ENCODE data around the gene SLC30A7.
"Not testable (repeated sequence)": the region's sequence is repeated elsewhere in the genome, so short reads cannot be mapped to it uniquely, and the experiment has no call there.

The SLC30A7 gene

DNA sequence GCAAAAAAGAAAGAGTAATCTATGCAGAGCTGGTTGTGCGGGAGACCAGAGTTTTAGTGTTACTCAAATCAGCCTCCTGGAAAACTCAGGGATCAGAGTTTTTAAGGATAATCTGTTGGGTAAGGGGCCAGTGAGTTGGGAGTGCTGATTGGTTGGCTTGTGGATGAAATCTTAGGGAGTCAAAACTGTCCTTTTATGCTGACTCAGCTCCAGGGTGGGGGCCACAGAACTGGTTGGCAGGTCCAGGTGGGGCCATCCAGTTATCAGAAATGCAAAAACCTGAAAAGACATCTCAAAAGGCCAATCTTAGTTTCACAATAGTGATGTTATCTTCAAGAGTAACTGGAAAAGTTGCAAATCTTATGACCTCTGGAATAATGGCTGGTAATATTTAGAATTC is 4.5 kb upstream of the SLC30A7 start:
- no peak for DNase-seq (ENCODE audit: low spot score)

DNA sequence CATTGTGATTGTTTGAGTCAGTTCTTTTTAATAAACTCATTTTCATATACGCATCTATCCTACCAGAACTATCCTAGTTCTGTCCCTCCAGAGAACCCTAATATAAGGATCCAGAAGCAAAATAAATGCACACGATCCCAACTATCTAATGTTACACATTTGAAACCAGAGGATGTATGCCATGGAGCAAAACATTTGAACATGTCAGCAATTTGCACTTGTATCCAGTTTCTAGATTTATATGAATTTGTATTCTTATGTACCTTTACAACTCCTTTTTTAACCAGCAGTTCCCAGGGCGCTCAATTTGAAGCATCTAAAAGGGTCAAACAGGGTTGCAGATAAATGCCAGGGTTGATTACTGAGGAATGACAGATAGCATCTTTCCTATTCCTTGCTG is 3.3 kb upstream of the SLC30A7 start:
- no peak for DNase-seq (ENCODE audit: low spot score)

DNA sequence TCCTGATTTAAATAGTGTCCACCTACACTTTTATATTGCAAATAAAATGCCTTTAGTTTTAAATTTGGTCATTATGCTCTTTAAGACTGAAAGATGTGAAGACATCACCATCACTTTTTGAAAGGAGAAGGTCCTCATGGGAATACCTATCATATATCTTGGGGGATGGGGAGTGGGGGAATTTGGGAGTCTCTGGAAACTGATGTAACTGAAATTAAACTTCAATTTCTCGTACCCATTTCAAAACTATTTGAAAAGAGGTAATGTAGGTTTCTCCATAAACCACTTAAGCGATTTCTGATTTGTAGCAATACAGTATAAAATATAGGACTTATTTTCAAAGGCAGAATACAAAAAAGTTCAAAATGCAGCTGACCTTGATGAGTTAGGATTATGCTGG is 2.2 kb upstream of the SLC30A7 start:
- DNase-seq (ENCODE audit: low spot score): no peak

DNA sequence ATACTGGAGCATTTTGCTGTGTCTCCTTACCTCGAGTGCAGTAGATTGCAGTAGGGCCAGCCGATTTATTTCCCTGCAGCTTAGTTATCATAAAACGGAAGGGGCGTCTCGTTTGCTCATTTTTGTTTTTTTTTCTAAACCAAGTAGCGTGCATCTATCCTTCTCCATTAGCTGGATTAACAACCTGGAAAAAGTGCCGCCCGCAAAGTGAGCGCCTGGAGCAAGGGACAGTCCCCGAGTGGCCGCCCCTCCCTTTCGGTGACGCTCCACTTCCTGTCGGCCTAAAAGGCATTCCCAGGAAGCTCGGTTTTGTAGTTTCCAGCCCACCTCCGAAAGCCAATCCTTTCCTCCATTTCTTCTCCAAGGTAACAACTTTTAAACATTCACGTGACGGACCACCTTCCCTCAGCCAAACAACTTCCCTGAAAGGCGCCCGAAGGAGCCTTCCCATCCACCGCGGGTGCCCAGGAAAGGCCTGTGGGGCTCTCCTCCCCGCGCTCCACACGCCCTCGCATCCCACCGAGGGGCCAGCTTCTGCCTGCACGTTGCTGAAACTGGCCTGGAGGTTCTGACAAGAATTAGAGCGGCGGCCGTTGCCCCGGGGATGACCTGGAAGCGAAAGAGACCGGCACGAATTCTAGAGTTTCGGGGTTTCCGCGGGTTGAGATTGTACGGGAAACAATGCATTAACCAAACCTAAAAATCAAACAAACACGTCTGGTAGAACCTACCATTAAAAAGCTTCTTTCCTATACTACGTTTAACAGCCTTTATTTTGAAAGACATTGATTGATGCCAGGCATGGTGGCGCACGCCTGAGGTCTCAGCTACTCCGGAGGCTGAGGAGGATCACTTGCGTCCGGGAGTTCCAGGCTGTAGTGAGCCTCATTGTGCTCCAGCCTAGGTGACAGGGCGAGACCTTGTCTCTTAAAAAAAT is 1.0 kb upstream of the SLC30A7 start, which contains the start of gene EXTL2:
Gene EXTL2 (minus strand): TSS at position 240 of the 937 bp plus-strand sequence. CDS start 6,085 bp downstream, outside the sequence.
- DNase-seq (ENCODE audit: low spot score): peak; percentile 93

DNA sequence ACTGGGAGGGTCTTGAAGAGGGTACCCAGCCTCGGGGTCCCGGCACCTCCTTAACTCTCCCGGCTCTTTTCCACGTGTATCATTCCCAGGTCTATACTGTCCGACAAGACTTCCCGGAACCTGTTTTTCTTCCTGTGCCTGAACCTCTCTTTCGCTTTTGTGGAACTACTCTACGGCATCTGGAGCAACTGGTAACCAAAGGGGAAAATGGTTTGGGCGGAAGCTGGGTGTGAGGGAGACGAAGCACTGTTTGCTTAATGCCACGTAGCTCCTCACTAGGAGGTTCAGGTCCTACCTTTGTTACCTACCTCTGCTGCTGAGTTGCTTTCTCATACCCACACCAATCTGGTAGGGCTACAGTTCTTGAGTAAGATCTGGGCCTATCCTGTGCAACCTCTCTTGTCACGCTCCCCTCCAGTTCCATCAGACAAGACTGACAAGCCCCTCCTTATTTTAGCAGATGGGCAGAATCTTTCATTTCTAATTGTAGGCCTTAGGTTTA is 642 bp downstream of the SLC30A7 start:
- peak; percentile 81 for DNase-seq (ENCODE audit: low spot score)

DNA sequence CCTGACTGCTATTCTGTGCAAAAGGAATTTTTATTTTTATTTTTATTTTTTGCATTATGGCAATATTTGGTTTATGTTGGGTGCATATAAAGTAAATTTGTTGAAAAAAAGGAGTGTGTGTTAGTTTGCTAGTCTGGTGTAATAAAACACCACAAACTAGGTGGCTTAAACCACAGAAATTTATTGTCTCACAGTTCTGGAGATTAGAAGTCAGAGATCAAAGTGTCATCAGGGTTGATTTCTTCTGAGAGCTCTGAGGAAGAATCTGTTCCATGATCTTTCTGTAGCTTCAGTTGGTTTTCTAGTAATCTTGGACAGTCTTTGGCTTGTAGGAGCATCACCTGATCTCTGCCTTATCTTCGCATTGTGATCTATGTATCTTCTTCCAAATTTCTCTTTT is 6.5 kb downstream of the SLC30A7 start:
- DNase-seq (ENCODE audit: low spot score): no peak

DNA sequence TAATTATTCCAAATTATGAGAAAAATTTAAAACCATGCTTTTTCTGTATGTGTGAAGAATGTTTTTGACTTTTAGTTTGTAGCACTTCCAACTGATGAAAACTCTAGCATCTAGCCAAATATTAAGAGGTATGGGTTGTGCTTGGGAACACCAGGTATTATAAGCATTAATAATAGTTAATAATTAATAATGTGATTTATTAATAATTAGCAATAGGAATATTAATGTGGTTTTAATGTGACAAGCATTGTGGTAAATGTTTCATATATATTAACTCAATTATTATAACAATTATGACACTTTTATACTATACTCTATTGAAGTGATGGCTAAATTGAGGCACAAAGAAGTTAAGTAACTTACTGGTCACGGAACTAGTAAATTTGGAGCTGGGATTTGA is 7.9 kb downstream of the SLC30A7 start:
- no peak for DNase-seq (ENCODE audit: low spot score)

DNA sequence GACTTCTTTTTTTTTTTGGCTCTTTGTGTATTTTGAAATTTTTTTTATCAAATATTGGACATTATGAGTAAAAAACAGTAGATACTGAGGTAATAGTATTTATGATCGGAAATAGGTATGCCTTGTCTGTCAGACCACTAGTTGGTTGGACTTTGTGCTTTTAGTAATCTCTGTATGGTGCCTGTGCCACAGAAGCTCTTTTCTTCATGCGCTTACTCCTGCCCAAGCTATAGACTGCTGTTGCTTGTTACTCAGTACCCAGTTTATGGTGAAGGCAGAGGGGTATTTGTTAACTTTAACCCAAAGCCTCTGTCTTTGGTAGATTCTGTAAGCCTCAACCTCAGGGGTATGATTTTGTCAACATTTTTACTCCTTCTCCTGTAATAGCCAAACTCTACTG is 8.6 kb downstream of the SLC30A7 start:
- no peak for DNase-seq (ENCODE audit: low spot score)

DNA sequence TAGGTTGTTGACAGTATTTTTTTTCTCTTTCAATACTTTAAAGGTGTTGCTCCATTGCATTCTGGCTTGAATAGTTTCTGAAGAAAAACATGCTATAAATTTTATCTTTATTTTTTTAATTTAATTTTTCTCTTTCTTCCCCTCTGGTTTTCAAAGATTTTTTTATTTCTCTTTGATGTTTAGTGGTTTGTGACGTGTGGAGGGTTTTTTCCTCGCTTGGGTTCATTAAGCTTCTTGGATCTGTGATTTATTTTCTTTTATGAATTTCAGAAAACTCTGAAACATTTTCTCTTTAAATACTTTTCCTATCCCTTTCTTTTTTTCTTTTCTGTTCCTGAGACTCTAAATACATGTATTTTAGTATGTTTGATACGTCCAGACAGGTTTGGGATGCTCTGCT is 9.3 kb downstream of the SLC30A7 start:
- no peak for DNase-seq (ENCODE audit: low spot score)

DNA sequence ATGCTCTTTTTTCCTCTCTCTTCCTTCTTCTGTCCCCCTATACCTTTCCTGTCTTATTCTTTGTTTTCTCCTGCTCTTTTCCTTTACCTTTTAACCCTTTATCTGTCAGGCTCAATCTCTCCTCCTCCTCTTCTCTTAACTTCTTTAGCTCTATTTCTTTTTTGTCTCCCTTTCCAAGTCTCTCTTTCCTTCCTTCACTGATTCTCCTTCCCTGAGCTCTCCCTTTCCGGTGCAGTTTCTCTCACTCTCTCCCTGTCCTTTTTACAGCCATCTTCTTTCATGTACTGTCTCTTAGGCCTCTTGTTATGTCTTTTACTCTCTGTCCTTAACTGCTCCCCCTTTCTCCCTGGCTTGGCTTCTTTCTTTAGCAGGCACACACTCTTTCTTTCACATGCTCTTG is 12.0 kb downstream of the SLC30A7 start:
- DNase-seq (ENCODE audit: low spot score): no peak

DNA sequence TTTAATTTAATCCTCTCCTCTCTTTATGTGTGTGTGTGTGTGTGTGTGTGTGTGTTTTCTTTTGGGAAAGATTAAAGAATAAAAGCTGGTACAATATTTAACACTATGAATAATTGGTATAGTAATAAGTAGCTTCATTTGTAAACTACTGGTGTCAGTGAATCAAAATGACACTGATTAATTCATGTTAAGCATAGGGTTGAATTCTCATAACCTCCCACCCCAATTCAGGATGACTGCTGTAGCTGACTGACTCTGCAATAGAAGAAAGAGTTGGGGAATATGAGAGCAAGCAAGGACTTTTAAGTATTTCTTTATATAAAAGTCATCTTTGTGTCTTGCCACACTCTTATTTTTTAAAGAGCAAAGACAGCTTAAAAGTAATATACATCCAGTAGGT is 13.1 kb downstream of the SLC30A7 start:
- DNase-seq (ENCODE audit: low spot score): no peak

DNA sequence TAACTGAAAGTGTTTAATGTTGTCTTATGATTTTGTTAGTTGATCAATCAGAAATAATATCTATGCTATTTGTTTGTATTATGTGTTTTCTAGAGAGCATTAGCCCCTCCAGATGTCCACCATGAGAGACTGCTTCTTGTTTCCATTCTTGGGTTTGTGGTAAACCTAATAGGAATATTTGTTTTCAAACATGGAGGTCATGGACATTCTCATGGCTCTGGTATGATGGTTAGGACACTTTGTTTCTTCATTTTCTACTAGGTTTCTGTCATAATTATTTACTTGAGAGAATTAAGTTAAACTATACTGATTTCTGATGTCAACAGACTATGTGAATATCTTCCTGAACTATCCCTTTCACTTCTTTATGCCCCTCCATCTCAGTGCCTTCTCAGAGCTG is 16.1 kb downstream of the SLC30A7 start:
- DNase-seq (ENCODE audit: low spot score): no peak

DNA sequence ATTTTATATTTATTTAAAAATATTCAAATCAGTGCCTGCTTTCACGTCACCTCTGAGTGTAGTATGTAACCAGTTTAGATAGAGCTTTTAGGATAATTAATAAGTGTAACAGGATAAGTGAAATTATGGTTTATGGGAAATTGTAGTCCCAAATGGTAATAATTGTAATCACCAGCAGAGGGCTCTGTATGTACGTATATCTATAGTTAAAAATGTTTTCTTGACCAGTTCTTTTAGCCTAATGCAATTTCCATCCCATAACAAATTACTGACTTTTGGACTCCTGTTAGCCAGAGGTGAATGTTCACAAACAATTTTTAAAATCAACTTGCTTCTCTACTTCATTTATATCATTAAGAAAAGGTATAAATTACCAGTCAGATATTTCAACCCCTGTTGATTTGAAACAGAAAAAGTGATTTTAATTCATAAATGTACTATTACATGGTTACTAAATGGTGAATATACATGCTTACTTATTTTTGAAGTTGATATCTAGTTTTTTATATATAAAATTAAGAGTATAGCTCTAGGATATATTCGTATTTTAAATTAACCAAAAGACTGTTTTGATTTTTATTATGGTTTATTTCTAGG is 25.3 kb downstream of the SLC30A7 start:
- DNase-seq (ENCODE audit: low spot score): peak; percentile 69

DNA sequence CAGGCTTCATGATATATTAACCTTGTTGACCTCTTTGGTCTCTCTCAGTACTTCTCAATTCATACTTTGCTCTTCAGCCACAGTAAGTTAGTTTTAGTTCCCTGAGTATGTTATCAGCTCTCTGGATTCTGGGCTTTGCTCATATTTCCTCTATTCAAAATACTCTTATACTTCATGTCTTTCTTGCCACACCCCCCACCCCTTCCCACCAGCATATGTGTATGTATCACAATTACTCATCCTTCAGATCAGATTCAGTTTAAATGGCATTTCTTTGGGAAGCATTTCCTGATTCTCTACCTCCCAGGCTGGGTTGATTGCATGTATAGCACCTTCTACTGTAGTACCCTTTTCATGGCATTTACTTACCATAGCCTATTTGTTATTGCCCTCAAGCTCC is 28.3 kb downstream of the SLC30A7 start:
- no peak for DNase-seq (ENCODE audit: low spot score)

DNA sequence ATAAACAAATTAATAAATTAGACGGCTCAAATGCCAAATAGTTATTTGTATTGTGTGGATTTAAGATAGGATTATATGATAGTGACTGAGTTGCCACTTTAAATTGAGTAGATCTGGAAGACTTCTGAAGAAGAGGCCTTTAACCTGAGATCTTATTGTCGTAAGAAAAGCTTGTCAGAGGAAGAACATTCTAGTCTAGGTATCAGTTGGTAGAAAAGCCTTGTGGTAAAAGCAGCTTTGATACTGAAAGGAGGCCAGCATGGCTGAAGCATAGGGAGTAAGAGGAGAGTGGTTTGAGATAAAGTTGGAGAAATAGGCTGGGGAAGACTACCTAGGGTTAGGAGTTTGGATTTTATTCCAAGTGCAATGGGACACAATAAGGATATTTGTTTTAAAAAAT is 29.1 kb downstream of the SLC30A7 start:
- no peak for DNase-seq (ENCODE audit: low spot score)

DNA sequence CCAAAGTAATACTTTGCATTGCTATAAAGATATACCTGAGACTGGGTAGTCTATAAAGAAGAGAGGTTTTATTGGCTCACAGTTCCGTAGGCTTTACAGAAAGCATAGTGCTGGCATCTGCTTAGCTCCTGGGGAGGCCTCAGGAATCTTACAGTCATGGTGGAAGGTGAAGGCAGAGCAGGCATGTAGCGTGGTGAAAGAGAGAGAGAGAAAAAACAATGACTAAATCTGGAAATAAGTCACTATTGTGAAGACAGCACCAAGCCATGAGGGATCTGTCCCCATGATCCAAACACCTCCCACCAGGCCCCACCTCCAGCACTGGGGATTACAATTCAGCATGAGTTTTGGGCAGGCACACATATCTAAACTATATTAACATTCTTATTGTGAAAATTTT is 30.4 kb downstream of the SLC30A7 start:
- DNase-seq (ENCODE audit: low spot score): no peak

DNA sequence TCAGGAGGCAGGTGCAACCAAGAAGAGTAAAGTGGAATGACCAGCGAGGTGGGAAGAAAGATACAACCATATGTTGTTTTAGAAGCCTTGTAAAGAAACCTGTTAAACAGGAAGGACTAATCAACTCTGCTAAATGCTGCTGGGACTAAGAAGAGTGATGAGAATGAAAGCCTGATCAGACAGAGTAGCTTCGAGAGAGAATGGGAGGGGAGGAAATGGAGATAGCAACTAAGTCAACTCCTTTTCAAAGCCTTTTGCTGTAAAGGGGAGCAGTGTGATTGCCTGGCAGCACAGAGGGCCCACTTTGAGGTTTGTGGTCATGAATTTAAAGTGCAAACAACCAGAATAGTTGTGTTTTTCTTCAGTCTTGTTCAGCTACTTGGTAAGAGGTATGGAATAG is 31.4 kb downstream of the SLC30A7 start:
- no peak for DNase-seq (ENCODE audit: low spot score)

DNA sequence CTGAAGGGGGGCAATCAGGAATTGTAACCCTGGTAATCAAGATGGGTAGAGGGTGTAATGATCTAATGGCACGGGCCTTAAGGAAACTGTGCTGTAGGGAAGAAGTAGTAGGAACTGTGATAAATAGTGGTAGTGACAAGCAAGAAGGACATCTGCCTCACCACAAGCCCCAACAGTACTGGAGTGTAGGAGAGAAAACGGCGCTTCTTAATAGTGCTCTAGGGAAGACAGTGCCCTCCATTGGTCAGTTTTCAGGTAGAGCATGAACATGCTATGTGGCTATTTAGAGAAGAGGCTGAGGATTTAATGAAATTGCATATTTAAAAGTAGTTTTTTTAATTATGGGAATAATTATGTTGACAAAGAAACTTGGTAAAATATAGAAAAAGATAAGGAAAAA is 32.2 kb downstream of the SLC30A7 start:
- no peak for DNase-seq (ENCODE audit: low spot score)

DNA sequence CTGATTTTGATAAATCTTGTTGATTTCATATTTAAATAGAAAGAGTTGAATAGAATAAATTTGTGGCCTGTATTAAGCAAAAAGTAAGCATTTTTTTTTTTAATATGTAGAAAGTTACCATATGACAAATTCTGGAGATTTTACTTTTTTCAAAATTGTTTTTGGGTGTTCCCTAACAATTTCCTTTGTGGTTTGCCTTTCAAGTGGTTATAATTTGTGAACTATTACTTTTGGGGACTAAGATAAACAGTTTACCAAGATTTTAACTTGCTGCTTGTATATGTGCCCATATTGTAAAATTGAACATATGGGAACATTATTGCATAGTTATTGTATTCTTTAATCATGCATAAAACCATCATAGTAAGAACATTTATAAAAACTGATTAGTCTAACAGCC is 34.6 kb downstream of the SLC30A7 start:
- no peak for DNase-seq (ENCODE audit: low spot score)

DNA sequence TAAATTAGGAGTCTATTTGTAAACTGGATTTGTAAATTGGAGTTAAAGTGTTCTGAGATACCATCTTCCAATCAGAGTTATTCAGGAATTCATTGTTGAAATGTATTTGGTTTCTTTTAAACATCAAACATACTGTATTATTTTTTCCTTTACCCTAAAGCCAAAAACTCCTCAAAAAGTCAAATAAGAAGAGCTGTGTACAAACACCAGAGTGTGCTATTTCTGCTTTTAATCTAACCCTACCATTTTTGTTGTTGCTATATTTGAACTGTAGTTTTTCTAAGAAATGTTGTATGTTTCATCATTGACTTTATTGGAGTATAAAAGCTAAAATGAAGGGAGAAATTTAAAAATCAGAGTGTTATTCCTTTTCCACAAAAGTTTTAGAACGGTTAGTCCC is 35.8 kb downstream of the SLC30A7 start:
- DNase-seq (ENCODE audit: low spot score): no peak

DNA sequence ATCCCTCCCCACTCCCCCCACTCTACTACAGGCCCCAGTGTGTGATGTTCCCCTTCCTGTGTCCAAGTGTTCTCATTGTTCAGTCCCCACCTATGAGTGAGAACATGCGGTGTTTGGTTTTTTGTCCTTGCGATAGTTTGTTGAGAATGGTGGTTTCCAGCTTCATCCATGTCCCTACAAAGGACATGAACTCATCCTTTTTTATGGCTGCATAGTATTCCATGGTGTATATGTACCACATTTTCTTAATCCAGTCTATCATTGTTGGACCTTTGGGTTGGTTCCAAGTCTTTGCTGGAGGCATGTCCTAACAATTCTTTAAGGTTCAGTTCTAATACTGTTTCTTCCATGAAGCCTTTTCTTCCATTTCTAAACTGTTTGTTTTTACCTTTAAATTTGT is 37.7 kb downstream of the SLC30A7 start:
- DNase-seq (ENCODE audit: low spot score): not testable (repeated sequence)

DNA sequence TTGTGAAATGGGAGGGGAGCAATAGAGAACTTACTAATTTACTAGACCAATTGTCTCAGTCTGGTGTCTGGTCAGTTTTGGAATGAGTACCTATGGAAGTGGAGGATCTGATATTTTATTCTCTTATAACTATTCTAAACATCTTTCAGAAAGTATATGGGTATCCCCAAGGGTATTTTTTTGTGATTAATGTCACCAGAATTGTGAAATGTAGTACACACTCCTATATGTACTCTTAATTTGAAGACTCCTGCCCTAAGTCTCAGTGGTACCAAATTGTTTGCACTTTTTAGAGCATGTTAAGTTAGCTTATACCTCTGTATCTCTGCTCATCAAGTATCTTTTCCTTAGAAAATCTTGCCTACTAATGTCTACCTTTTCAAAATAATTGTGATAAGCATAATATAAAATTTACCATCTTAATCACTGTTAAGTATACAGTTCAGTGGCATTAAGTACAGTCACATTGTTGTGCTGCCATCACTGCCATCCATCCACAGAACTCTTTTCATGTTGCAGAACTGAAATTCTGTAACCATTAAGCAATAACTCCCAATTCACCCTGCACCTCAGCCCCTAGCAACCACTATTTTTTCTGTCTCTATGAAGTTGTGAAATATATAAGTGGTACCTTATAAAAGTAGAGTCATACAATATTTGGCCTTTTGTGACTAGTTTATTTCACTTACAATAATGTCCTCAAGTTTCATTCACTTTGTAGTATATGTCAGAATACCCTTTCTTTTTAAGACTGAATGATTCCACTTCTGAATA is 40.5 kb downstream of the SLC30A7 start:
- no peak for DNase-seq (ENCODE audit: low spot score)

DNA sequence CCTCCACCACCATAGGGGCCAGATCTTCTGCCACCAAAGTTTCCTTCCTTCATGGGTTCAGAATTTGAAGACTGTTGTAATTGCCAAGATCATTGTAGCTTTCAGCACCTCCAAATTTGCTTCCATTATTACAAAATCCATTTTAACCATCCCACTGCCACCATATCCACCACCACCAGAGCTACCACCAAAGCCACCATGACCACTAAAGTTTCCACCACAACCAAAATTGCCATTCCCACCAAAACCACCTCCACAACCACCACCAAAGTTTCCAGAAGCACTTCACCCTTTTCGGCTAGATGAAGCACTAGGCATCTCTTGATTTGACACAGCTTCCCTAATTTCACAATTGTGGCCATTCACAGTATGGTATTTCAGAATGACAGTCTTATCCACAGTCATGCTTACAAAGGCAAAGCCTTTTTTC is 45.2 kb downstream of the SLC30A7 start:
- no peak for DNase-seq (ENCODE audit: low spot score)
